Pons (tissue), 1 donor: ENCODE measurements around the gene NPBWR2.
"Not testable (repeated sequence)": the region's sequence is repeated elsewhere in the genome, so short reads cannot be mapped to it uniquely, and the experiment has no call there.

ENCODE experiments used
- DNase-seq: peaks from one replicate; pipeline ENCODE4 v3.0.0-alpha.2; 2016; ENCODE audit warnings: low spot score

The NPBWR2 gene

DNA sequence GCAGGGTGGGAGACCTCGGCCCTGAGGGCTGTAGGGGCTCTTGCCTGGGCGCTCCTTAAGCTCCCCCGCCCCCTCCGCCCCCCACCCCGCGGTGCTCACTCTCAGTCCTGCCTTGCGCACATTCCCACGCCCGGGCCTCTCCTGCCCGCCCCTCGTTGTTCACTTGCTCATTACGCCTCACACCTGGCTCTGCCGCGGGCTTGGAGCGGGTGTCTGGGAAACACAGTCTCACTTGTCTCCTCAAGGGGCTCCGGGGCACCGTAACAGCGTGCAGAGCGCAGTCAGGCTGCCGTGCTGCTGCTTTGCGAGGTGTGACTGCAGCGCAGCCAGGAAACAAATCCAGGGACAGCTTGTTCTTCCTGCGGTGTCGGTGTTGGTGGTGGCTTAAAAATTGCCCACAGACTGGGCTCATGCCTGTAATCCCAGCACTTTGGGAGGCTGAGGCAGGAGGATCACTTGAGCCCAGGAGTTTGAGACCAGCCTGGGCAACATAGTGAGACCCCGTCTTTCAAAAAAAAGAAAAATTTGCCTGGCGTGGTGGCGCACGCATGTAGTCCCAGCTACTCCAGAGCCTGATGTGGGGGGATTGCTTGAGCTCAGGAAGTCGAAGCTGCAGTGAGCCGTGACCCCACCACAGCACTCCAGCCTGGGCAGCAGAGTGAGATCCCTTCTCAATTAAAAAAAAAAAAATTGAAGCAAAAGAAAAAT, 4.6 kb downstream of the NPBWR2 start:
- no peak for DNase-seq

DNA sequence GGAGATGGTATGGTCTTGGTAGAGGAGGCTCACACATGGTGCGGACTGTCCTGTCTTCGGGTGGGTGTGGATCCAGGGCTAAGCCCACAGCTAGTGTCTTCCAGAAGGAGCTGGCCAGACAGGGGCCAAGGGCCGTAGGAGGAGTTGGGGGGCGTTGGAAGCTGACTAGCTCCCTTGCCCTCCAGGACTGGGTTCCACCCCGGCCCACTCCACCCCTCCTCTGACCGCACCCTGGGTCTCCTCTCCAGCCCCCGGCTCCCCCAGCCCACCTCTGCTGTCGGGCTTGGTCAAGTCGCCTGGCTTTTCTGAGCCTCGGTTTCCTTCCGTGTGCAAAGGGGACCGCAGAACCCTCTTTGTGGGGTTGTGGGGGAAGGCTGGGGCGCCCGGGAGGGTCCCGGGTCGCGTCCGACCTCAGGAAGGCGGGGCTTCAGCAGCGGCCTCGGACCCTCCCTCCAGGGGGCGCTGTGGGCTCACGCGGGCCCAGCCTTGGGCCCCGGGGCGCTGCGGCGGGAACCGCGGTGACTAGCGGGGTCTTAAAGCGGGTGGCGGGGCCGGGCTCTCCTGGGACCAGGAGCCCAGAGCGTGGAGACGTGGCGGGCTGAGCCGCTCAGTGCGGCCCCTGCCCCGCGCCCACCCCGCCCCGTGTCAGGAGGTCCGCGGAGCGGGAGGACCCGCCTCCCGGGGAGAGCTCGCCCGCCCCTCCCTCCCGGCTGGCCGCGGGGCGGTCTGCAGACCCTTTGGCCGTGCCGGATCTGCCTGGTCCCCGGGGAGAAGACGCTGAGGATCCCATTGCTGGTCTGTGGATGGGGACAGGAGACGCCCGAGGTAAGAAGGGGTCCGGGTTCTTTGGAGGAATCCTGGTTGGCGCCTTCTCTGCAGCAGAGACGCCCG, 5.4 kb downstream of the NPBWR2 start:
- DNase-seq: no peak

DNA sequence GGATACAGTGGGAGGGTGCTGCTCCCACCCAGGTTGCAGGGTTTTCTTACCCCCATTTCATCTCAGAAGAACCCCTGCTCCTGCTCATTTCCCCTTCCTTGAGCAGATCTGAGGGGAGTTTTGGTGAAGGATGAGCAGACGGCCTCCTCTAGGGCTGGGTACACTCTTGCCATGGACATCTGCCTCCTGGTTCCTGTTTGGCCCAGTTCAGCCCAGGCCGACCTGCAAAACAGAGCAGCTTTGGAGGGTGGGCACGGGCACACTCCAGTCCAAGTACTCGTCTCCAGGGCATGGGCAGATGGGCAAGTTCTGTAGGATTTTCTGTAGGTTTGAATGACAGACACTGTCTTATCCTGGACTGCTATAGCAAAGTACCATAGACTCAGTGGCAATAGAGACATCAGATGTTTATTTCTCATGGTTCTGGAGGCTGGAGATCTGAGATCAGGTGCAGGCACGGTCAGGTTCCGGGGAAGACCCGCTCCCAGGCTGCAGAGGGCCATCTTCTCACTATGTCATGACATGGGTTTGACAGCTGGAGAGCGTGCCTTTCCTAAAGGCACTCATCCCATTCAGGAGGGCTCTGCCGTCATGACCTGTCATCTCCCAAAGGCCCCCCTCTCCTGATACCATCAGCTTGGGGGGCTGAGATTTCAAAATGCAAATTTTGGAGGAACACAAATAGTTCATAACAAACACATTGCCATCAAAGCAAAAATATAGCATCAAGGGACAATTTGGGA, 6.2 kb downstream of the NPBWR2 start:
- no peak for DNase-seq

DNA sequence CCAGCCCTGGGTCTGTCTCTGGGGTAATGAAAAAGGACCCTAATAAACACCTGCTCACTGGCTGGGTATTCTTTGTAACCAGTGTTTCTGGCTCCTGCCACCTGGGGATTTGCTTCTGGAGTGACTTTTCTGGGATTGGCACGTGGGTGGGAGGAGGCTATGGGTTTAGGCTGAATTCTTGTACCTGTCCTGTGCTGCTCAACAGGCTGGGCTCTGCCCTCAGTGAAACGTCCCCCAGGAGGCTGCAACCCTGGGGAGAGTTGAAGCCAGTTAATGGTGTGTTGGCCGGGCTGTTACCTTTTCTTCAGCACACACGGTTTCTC, 6.8 kb downstream of the NPBWR2 start:
- no peak for DNase-seq

DNA sequence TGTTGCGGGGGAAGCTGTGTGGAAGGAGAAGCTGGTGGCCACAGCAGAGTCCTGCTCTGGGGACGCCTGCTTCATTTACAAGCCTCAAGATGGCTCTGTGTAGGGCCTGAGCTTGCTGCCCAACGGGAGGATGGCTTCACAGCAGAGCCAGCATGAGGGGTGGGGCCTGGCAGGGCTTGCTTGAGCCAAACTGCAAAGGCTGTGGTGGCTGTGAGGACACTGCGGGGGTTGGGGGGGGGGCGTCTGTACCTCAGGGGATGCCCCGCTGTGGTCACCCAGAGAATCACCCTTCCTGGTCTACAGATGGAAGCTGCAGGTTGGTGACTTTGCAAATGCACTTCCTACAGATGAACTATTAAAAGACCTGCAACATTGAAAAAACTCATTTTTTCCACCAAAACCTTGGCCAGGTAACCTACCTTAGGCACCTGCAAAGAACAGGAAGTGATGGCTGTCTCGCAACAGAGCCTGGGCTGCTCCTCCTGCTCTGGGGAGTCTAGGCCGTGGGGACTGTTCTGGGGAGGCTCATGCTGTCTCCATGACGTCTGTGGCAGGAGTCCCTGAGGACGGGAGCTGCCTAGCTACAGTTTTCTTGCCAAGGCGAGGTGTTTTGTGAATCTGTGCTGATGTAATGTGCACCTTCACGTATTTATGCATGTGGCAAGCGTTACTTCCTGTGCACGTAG, 7.3 kb downstream of the NPBWR2 start:
- no peak for DNase-seq

DNA sequence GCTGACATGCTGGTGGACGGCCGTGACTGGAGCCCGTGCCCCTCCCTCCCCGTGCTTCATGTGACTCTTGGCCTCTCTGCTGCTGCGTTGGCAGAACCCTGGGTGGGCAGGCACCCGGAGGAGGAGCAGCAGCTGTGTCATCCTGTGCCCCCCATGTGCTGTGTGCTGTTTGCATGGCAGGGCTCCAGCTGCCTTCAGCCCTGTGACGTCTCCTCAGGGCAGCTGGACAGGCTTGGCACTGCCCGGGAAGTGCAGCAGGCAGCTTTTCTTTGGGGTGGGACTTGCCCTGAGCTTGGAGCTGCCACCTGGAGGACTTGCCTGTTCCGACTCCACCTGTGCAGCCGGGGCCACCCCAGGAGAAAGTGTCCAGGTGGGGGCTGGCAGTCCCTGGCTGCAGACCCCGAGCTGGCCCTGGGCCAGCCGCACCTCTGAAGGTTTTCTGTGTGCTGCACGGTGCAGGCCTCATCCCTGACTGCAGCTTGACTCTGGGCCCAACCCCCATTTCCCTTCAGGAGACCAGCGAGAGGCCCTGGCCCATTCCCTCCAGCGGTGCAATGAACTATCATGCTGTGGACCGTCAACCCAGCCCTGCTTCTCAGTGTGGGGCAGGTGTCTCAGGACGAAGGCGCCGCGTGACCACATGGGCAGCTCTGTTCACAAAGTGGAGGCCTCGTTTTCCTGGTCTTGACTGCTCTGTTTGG, 8.1 kb downstream of the NPBWR2 start:
- no peak for DNase-seq

DNA sequence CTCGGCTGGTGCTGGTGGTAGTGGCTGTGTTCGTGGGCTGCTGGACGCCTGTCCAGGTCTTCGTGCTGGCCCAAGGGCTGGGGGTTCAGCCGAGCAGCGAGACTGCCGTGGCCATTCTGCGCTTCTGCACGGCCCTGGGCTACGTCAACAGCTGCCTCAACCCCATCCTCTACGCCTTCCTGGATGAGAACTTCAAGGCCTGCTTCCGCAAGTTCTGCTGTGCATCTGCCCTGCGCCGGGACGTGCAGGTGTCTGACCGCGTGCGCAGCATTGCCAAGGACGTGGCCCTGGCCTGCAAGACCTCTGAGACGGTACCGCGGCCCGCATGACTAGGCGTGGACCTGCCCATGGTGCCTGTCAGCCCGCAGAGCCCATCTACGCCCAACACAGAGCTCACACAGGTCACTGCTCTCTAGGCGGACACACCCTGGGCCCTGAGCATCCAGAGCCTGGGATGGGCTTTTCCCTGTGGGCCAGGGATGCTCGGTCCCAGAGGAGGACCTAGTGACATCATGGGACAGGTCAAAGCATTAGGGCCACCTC, 8.8 kb downstream of the NPBWR2 start:
- DNase-seq: no peak

DNA sequence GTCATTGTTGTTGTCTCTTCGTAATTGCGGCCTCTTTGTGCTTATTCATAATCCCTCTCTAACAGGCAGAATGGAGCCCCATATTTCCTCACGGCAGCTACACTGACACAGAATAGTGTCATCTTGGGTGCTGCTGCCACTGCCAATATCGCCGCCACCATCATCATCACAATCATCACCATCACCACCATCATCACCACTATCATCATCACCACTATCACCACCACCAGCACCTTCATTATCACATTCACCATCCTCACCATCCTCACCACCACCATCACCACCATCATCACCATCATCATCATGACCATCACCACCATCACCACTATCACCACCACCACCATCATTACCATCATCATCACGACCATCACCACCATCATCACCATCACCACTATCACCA, 10.8 kb downstream of the NPBWR2 start:
- DNase-seq: no peak

DNA sequence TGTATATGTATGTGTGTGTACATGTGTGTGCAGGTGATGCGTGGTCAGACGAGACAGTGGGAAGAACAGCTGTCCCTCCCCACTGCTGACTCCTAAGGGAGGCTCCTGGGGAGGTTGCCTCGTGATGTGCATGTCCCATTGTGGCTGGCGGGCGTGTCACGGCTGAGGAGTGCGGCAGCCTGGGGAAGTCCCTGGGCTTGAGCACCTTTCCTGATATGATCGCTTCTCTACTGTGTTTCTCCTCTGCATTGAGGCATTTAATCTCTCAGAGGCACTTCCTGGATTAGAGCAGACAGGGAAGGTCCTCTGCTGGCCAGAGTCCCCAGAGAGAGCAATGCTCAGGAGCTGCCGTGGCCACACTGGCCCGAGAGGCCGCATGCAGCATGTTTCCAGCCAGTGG, 11.4 kb downstream of the NPBWR2 start:
- DNase-seq: no peak

DNA sequence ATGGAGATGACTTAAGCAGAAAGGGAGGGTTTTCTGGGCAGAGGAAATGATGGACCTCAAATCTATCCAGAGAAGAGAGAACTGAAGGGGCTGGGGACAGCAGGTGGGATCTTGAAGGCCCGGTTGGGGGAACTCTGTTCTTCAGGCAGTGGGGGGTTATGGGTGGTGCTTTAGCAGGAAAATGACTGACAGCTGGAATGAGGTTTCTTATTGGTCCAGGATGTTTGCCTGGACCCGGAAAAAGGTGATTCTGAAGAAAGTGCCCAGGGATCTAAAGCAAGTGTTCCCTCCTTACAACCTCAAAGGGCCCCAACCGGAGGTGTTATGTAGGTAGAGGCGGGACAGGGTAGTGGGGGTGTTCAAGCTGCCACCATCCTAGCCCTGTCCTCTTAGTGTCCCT, 11.9 kb downstream of the NPBWR2 start:
- no peak for DNase-seq

DNA sequence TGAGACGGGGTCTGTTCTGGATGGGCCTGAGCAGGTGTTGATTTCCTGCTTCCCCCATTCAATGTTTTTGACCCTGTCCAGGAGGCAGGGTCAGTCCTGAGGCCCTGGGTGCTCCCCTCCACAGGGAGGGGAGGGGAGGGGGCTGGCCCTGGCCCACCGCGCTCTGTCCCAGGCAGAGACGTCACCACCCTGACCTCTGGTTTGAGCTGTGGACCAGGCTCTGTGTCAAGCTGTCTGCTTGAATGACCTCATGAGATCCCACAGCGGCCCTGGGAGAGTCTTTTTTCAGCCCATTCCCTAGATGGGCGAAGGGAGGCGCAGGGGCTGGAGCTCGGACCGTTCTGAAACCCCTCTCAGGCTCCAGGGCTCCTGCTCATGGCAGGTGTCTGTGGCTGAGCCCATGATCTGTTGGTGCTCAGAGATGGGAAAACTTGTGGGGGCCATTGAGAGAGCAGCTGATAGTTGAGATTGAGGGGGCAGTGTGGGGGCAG, 14.3 kb downstream of the NPBWR2 start:
- DNase-seq: no peak

DNA sequence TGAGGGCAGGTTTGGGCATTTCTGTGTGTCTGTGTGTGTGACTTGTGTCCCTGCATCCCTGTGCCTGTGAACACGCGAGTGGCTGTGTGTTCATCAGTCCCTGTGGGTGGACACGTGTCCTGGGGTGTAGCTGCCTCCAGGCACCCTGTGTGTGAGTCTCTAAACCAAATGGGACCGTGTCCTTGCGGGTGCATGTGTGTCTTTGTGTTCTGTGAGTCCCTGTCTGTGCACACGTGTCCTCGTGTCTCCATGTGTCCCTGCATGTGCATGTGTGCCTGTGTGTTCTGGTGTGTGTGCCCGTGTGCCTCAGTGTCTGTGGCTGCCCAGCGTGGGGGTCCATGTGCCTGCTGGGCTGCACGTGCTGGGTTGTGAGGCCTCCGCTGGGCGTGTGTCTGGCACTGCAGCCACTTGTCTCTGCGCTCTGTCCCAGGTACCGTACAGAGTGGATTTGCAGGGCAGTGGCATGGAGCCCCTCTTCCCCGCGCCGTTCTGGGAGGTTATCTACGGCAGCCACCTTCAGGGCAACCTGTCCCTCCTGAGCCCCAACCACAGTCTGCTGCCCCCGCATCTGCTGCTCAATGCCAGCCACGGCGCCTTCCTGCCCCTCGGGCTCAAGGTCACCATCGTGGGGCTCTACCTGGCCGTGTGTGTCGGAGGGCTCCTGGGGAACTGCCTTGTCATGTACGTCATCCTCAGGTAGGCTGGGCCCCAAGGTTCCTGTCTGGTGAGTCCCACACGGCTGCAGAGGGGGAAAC, 14.9 kb downstream of the NPBWR2 start:
- no peak for DNase-seq

DNA sequence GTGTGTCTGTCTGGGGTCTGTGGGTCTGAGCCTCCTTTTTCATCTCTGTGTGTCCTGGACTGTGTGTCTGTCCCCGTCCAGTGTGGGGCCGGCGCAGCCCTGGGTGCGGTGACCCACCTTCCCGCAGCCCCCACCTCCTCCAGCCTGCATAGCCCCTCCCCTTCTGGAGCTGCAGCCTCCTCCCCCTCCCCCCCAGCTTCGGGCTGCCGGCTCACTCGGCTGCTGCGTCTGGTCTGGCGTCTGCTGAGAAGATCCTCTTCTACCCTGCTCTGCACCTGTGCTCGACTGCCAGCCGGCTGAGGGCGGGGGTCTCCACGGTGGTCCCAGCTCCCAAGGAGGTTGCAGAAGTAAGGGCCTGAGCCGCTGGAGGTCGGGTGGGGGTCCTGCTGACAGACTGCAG, 15.6 kb downstream of the NPBWR2 start:
- DNase-seq: no peak

DNA sequence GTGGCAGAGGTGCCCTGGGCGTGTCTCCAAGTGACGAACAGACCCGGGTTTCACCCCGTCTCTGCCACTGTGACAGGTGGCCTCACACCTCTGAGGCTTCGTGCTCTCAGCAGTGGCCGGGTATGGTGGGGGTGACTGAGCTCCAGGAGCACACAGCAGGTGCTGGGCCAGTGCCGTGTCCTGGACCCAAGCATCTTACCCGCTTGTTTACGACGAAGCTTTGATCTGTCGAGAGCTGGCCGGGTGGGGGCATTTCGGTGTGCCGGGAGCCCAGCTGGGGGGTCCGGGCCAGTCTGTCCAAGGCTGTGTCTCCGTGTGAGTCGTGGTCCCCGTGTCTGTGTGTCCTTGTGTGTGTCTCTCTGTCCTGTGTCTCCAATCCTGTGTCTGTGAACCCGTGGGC, 16.0 kb downstream of the NPBWR2 start:
- DNase-seq: no peak

DNA sequence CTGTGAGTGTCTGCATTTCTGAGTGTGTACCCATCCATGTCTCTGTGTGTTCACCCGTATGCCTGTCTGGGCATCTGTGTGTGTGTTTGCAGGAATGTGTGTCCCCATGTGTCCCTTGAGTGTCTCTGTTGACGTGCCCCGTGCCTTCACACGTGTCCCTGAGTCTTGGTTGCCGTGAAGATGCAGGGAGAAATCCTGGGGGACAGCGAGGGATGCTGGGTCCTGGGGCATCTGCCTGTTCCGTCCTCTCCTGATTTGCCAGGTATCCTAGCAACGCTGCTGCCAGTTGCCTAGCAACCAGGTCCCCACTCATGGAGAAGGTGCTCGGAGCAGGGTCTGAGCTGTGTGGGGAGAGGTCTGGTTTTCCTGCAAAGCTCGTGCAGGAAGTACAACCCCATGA, 17.2 kb downstream of the NPBWR2 start:
- no peak for DNase-seq

DNA sequence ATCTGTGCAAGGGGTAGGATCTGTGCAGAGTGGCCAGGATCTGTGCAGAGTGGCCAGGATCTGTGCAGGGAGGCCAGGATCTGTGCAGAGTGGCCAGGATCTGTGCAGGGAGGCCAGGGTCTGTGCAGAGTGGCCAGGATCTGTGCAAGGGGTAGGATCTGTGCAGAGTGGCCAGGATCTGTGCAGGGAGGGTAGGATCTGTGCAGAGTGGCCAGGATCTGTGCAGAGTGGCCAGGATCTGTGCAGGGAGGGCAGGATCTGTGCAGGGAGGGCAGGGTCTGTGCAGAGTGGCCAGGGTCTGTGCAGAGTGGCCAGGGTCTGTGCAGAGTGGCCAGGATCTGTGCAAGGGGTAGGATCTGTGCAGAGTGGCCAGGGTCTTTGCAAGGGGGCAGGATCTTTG, 18.8 kb downstream of the NPBWR2 start:
- DNase-seq: not testable (repeated sequence)

DNA sequence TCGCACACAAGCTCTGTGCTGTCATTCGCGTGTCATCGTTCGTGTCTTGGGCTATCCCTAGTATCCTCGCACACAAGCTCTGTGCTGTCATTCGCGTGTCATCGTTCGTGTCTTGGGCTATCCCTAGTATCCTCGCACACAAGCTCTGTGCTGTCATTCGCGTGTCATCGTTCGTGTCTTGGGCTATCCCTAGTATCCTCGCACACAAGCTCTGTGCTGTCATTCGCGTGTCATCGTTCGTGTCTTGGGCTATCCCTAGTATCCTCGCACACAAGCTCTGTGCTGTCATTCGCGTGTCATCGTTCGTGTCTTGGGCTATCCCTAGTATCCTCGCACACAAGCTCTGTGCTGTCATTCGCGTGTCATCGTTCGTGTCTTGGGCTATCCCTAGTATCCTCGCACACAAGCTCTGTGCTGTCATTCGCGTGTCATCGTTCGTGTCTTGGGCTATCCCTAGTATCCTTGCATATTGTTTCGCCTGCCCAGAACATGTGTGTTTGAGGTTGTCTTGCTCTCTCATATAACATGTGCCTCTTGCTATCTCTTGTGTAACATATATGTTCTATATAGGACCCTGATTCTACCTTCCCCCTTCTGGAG, 20.0 kb downstream of the NPBWR2 start:
- not testable (repeated sequence) for DNase-seq

DNA sequence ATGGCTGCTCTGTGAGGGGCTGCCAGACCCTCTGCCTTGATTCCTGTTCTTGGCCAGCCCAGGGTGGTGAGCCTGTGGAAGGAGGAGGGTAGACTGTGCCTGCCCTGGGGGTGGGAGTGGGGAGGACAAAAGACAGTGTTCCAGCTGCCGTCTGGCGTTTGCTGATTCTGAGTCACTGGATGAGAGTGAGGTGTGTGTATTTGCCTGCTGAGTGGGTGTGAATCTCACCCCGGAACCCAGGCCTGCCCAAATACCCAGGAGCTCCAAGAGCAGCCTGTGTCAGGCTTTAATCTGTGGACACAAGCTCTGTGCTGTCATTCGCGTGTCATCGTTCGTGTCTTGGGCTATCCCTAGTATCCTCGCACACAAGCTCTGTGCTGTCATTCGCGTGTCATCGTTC, 20.6 kb downstream of the NPBWR2 start:
- no peak for DNase-seq

DNA sequence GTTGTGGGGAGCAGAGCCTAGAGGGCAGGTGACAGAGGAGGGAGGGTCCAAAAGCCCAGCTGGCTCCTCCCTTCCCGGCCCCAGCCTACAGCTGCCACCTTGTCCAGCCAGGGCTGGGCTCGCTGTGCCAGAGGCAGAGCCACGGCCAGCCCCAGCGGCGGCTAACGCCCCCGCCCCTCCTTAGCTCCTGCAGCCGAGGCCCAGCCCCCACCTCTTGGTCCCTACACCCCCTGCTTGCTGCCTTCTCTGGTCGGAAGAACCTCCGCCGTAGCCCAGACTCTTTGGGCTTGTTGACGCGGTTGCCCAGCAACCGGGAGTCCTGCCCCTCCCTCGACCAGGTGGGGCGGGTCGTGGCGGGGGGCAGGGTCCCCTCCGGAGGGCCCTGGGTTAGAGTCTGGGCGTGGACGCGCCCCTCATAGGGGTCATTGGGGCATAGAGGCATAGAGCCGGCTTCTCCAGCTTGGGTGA, 22.6 kb downstream of the NPBWR2 start:
- DNase-seq: no peak
